Lower leg skin (tissue), 3 donors: ENCODE measurements around the gene FAM240A.
"Not testable (repeated sequence)": the region's sequence is repeated elsewhere in the genome, so short reads cannot be mapped to it uniquely, and the experiment has no call there.

Source experiments
- POLR2A ChIP-seq, 2 donors: fragments of 450-650 bp; IDR thresholded peaks; one replicate each; pipeline ENCODE4 v1.6.1; 2016 to 2017; ENCODE audit warnings: antibody characterized with exemption in 2 of 2, mild to moderate bottlenecking in 1 of 2, moderate library complexity in 1 of 2
- TF ChIP-seq, protein P1 (sequence below), 3 donors: fragments of 450-650 bp; IDR thresholded peaks; one replicate each; pipeline ENCODE4 v1.5.1; 2016; ENCODE audit warnings: antibody characterized with exemption in 3 of 3, mild to moderate bottlenecking in 3 of 3, moderate library complexity in 2 of 3

DNA sequence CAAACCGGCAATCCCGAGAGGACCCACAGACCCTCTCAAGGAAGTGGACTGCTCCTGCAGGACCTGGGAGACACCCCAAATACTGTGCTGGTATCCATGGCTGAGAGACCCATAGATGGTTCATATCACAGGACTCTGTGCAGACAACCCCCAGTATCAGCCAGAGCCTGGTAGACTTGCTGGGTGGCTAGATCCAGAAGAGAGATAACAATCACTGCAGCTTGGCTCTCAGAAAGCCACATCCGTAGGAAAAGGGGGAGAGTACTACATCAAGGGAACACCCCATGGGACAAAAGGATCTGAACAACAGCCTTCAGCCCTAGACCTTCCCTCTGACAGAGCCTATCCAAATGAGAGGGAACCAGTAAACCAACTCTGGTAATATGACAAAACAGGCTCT is 25.1 kb upstream of the FAM240A start:
- TF ChIP-seq, protein P1, sequence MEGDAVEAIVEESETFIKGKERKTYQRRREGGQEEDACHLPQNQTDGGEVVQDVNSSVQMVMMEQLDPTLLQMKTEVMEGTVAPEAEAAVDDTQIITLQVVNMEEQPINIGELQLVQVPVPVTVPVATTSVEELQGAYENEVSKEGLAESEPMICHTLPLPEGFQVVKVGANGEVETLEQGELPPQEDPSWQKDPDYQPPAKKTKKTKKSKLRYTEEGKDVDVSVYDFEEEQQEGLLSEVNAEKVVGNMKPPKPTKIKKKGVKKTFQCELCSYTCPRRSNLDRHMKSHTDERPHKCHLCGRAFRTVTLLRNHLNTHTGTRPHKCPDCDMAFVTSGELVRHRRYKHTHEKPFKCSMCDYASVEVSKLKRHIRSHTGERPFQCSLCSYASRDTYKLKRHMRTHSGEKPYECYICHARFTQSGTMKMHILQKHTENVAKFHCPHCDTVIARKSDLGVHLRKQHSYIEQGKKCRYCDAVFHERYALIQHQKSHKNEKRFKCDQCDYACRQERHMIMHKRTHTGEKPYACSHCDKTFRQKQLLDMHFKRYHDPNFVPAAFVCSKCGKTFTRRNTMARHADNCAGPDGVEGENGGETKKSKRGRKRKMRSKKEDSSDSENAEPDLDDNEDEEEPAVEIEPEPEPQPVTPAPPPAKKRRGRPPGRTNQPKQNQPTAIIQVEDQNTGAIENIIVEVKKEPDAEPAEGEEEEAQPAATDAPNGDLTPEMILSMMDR (IDR thresholded peaks at IDR 0.05), result not testable (repeated sequence)
- TF ChIP-seq POLR2A (IDR thresholded peaks at IDR 0.05), result not testable (repeated sequence)
